GM21360 (cell line): Measurements from ENCODE around the gene EXOC6B.

Experiments
- ATAC-seq: cut with Tn5 transposase; IDR thresholded peaks from one replicate; pipeline ENCODE4 v1.9.1; 2021; ENCODE audit warnings: mild to moderate bottlenecking, moderate library complexity; ENCODE audit not compliant: unreplicated experiment

The EXOC6B gene

DNA sequence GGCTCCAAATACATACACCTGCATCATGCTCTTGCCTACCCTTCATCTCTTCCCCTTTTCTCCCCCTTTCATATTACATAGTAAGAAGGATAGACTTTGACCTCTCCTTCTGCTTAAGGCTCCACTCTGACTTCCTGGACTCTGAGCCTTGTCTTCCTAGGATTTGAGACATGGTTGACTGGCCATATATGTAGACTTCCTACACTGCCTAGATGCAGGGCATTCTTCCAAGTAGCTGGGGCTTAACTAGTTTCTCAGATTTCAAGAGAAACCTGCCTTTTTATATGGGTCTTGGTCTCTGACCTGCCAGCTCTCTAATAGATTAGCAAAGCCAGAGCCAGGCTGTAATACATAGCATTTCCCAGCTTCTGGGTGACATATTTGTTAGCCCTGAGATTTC, 642.8 kb downstream of the EXOC6B start:
- ATAC-seq, result no peak

- no peak for ATAC-seq
These were observed 643.3 kb downstream of the EXOC6B start for GRCh38 chr2:72182547-72182946.

- no peak for ATAC-seq
These were observed 644.2 kb downstream of the EXOC6B start for GRCh38 chr2:72181616-72182015.

GRCh38 chr2:72180351-72180750, 645.5 kb downstream of the EXOC6B start:
- no peak for ATAC-seq

DNA sequence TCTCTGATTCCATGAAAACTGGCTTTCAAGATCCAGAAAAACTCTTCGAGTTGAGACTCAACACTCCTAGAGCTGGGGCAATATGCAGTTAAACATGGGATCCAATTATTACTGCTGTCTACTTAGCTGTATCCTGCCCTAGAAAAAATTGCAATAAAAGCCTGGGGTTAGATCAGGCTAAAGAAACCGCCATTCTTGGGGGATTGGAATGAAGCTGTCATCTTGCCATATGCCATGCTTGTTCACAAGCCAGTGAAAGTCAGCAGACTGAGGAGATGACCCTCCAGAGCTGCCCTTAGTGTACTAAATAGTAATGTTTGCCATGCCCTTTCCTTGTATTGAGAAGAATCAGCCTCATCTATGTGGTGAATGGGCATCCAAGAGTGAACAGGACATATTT, 647.3 kb downstream of the EXOC6B start:
- no peak for ATAC-seq

DNA sequence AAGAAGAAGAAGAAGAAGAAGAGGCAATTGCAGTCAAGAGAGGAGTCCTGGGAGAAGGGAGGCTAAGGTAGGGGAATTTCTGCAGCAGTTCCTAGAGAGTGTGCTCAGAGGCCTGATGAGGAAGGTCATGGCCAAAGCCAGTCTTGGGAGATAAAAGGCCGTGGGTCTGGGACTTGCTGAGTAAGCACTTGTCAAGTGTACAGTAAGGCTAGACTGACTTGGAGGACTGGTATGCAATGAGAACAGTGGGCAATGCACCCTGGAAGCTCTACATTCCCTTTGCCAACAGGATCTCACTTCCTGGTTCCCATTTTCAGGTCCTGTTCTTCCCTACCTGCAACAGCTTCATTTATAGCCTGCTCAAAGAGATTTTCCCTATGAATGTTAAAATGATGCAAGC, 649.6 kb downstream of the EXOC6B start:
- no peak for ATAC-seq

DNA sequence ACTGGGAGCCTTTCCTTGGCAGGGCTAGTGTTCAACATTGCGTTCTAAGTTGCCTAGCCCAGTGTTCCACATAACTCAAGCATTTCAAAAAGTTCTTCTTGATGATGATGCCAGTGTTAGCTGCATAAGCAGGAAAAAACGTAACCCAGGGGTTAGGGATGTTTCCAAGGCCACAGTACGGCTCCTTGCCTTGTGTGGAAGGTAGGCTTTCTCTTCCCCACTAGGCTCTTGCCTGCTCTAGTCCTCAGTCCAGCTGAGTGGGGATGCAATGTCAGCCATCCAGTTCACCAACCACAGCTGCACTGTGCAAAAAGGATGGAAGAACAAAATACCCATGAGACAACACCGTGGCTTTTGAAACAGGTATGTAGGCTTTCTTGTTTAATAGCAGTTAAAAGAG, 650.2 kb downstream of the EXOC6B start:
- ATAC-seq, result no peak

DNA sequence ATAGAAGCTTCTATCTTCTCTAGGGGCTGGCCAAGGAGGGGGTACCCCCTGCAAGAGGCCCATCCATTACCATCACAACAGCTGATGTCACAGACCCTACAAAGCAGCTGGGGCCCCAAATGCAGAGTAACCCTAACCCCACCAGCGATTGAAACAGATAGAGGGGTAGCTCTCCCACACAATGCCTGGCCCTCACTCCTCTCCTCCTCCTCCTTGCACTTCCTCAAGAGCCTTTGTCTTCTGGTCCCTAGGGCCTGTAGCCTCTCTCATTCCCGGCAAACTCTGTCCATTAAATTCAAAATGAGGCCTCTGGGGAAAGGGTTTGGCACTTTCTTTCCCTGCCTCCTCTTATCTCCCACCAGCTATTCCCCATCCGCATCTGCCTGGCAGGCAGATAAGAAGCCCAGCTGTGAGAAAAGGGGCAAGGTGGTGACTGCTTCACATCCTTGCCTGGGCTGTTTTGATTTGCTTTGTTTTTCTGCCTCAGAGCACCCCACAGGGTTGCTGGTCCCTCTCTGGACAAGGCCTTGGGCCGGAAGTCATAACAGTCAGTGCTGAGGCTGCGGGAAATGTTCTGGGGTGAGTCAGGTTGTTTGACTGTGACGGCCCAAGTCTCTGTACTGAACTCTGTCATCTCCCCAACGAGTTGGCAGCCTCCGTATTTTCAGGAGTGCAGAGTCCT, 652.1 kb downstream of the EXOC6B start:
- no peak for ATAC-seq

DNA sequence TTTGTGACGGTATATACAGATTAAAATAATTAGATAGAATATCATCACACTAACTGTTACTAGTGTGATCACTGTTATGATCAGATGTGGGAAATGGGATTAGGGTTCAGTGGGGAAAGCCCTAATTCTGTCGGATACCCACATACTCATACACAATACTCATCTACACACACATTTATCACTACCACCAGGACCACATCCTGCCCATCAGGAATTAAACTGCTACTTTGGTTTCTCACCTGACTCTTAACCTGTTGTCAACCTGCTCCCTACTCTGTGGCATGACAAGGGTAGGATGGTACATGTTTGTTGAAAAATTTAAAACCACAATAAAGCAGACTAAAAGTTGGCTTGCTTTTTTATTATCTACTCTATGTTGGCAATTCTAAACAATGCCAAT, 653.4 kb downstream of the EXOC6B start:
- no peak for ATAC-seq

DNA sequence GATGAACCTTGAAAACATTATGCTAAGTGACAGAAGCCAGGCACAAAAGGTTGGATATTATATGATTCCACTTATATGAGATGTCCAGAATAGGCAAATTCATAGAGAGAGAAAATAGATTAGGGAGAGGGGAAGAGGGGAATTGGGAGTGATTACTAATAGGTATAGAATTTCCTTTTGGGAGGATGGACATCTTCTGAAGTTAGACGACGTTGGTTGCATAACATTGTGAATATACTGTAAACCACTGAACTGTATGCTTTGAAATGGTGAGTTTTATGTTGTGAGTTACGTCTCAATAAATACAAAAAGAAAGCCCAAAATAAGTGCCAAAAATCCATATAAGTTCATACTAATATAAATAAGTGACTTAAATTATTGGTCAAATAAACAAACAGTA, 659.6 kb downstream of the EXOC6B start:
- no peak for ATAC-seq

GRCh38 chr2:72165792-72166191, 660.0 kb downstream of the EXOC6B start:
- no peak for ATAC-seq

GRCh38 chr2:72162574-72162973, 663.3 kb downstream of the EXOC6B start:
- ATAC-seq, result no peak

- no peak for ATAC-seq
These were observed 666.4 kb downstream of the EXOC6B start for GRCh38 chr2:72159211-72159993.

GRCh38 chr2:72157871-72158771, 667.7 kb downstream of the EXOC6B start:
- ATAC-seq, result no peak

GRCh38 chr2:72156872-72157271, 669.0 kb downstream of the EXOC6B start:
- no peak for ATAC-seq

DNA sequence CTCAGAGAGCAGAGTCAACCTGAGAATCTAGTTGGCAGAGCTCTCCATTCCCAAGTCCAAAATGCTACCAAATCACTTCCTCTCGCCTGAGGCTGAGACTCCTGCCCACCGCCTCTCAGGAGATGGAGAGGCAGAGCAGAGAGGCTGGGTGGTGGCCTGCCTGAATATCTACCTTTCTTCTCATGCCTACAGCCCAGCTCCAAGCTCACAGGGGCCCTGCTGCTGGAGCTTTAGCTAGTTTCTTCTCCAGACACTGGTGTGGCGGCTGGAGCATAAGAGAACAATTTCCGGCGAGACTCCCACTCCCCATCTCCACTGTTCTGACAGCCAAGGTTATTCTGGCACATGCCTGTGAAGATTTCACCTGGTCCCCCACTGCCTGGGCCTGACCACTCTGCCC, 670.1 kb downstream of the EXOC6B start:
- no peak for ATAC-seq

- no peak for ATAC-seq
These were observed 670.7 kb downstream of the EXOC6B start for GRCh38 chr2:72155151-72155550.

- ATAC-seq, result no peak
These were observed 671.4 kb downstream of the EXOC6B start for GRCh38 chr2:72154386-72154975.

GRCh38 chr2:72153924-72154323, 671.9 kb downstream of the EXOC6B start:
- ATAC-seq, result no peak

- ATAC-seq, result no peak
These were observed 672.6 kb downstream of the EXOC6B start for GRCh38 chr2:72153026-72153791.
